HG02943 (cell line): ENCODE data around the gene C1orf210.

ENCODE experiments used
- ATAC-seq: cut with Tn5 transposase; IDR thresholded peaks from one replicate; pipeline ENCODE4 v1.9.1; 2021; ENCODE audit warnings: mild to moderate bottlenecking, low read depth, moderate library complexity; ENCODE audit not compliant: unreplicated experiment

Gene C1orf210

GRCh38 chr1:43312663-43313515 is 27.5 kb upstream of the C1orf210 start:
- no peak for ATAC-seq

- no peak for ATAC-seq
Observed at GRCh38 chr1:43312212-43312623, 26.8 kb upstream of the C1orf210 start.

GRCh38 chr1:43311521-43311920 is 26.1 kb upstream of the C1orf210 start:
- ATAC-seq, result no peak

GRCh38 chr1:43309405-43310025 is 24.1 kb upstream of the C1orf210 start:
- ATAC-seq, result no peak

- ATAC-seq, result no peak
Observed at GRCh38 chr1:43308635-43309404, 23.4 kb upstream of the C1orf210 start.

GRCh38 chr1:43307458-43308158 is 22.2 kb upstream of the C1orf210 start:
- no peak for ATAC-seq

GRCh38 chr1:43306688-43307457 is 21.5 kb upstream of the C1orf210 start:
- ATAC-seq, result no peak

GRCh38 chr1:43305926-43306687 is 20.7 kb upstream of the C1orf210 start:
- ATAC-seq, result no peak

- ATAC-seq, result no peak
Observed at GRCh38 chr1:43305461-43305860, 20.1 kb upstream of the C1orf210 start.

- no peak for ATAC-seq
Observed at GRCh38 chr1:43304771-43305300, 19.5 kb upstream of the C1orf210 start.

GRCh38 chr1:43304314-43304681 is 18.9 kb upstream of the C1orf210 start:
- no peak for ATAC-seq

- ATAC-seq, result no peak
Observed at GRCh38 chr1:43303471-43304313, 18.3 kb upstream of the C1orf210 start.

GRCh38 chr1:43302721-43303470 is 17.5 kb upstream of the C1orf210 start:
- no peak for ATAC-seq

GRCh38 chr1:43302201-43302600 is 16.8 kb upstream of the C1orf210 start:
- ATAC-seq, result no peak

- no peak for ATAC-seq
Observed at GRCh38 chr1:43300378-43301094, 15.2 kb upstream of the C1orf210 start, which contains the start of gene TIE1. Gene TIE1 (plus strand): TSS chr1:43300982. CDS start chr1:43301072, 90 bp downstream.

- no peak for ATAC-seq
Observed at GRCh38 chr1:43299101-43299500, 13.7 kb upstream of the C1orf210 start.

- no peak for ATAC-seq
Observed at GRCh38 chr1:43298055-43298454, 12.7 kb upstream of the C1orf210 start.
